Gastrocnemius medialis (tissue), 4 donors: ENCODE results near the gene TF.

Source experiments
- POLR2A ChIP-seq, 2 donors: fragments of 450-650 bp; IDR thresholded peaks; one replicate each; pipeline ENCODE4 v1.6.1; 2017; ENCODE audit warnings: antibody characterized with exemption in 2 of 2, mild to moderate bottlenecking in 2 of 2, moderate library complexity in 2 of 2
- TF ChIP-seq, protein P1 (sequence below), 5 experiments: fragments of 450-650 bp in 3 of 5; fragments of 200-600 bp in 2 of 5; sonication (generic) in 2 of 5; IDR thresholded peaks in 4 of 5; conservative IDR thresholded peaks in 1 of 5; 1 replicate in 4 of 5; 2 replicates in 1 of 5; pipeline ENCODE4 v1.5.1; 2016 to 2019; ENCODE audit warnings: antibody characterized with exemption in 5 of 5, mild to moderate bottlenecking in 3 of 5, moderate library complexity in 3 of 5

DNA sequence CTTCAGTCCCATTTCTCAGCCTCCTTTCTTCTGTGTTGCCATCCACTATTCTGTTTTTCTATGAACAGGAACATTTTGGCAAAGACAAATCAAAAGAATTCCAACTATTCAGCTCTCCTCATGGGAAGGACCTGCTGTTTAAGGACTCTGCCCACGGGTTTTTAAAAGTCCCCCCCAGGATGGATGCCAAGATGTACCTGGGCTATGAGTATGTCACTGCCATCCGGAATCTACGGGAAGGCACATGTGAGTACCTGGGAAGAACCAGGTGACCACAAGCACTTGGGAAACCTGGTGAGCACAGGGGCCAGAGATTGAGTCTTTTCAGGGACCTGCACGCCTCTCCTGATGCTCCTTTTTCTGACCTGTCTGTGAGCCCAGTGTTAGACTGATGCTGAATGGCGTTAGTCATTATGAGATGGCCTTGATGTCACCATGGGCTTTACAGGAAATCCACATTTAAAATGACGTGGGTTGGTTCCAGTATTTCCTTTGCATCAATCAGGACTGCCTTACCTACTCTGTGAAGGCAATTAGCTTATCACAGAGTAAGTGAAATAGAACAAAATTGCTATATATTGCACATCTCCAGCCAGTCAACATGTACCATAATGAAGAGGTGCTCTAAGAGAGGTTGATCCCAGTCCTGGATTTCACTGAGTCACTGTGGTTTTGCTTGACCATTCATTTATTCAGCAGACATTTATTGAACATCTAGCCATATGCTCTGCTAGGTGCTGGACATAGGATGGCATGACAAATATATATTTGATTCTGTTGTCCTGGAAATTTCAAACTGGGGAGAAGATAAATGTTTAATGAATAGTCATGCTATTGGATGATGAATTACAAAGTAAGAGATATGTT, 11.7 kb downstream of the TF start:
- TF ChIP-seq POLR2A (IDR thresholded peaks at IDR 0.05), result no peak
- TF ChIP-seq, protein P1, sequence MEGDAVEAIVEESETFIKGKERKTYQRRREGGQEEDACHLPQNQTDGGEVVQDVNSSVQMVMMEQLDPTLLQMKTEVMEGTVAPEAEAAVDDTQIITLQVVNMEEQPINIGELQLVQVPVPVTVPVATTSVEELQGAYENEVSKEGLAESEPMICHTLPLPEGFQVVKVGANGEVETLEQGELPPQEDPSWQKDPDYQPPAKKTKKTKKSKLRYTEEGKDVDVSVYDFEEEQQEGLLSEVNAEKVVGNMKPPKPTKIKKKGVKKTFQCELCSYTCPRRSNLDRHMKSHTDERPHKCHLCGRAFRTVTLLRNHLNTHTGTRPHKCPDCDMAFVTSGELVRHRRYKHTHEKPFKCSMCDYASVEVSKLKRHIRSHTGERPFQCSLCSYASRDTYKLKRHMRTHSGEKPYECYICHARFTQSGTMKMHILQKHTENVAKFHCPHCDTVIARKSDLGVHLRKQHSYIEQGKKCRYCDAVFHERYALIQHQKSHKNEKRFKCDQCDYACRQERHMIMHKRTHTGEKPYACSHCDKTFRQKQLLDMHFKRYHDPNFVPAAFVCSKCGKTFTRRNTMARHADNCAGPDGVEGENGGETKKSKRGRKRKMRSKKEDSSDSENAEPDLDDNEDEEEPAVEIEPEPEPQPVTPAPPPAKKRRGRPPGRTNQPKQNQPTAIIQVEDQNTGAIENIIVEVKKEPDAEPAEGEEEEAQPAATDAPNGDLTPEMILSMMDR (IDR thresholded peaks at IDR 0.05 in 4 of 5, conservative IDR thresholded peaks at IDR 0.05 in 1 of 5), result no peak
